HepG2 (cell line): ENCODE data around the gene PRKD2. TPM values are rescaled to one million over a fixed set of nuclear protein-coding genes. Genes with fewer than 3 reads are reported as not detected.

Source experiments
- ATAC-seq: fragments of 200-7000 bp; cut with Tn5 transposase; 3 replicates; pipeline ENCODE4 v1.9.1; 2020; ENCODE audit warnings: mild to moderate bottlenecking, moderate library complexity
- BruUV-seq: library from RNA; stranded (reverse); fragments of 400-500 nt; replicated peaks from 2 replicates; lab custom pipeline; 2021; lab: Mats Ljungman, UMichigan
- CTCF ChIA-PET: fragments of 300-600 bp; formaldehyde crosslinking; extraction: SDS; loops from one replicate; lab custom pipeline; 2021; ENCODE audit warnings: low total read pairs, inconsistent platforms, low intra/inter-chr PET ratio; lab: Yijun Ruan, JAX
- POLR2A ChIA-PET: fragments of 350-600 bp; sonication (Branson Sonifier 250); formaldehyde crosslinking; loops from one replicate; lab custom pipeline; 2020; ENCODE audit warnings: antibody characterized with exemption, inconsistent platforms; lab: Yijun Ruan, JAX
- DNase-seq: peaks from one replicate; pipeline ENCODE4 v3.0.0-alpha.2; 2015; ENCODE audit warnings: low spot score
- FAIRE-seq: peaks from 3 replicates; lab custom pipeline; 2011; peaks lifted over from hg19 to GRCh38; lab: Jason Lieb, UNC
- H2AFZ ChIP-seq: one replicate; pipeline ENCODE4 v1.6.1; 2011; ENCODE audit warnings: low read length, inconsistent platforms
- H3K27ac ChIP-seq: fragments of 300-600 bp; 3 replicates; pipeline ENCODE4 v1.8.0; 2011; ENCODE audit warnings: mixed run types, mild to moderate bottlenecking, mixed read lengths, low read length, inconsistent platforms; ENCODE audit not compliant: insufficient read depth; ENCODE audit errors: extremely low read length
- H3K27me3 ChIP-seq, 2 experiments: fragments of 200-600 bp in 1 of 2; 2 replicates in 1 of 2; 3 replicates in 1 of 2; pipeline versions ENCODE4 v1.6.0 to v1.8.0; 2011; ENCODE audit warnings: low read length in 2 of 2, mild to moderate bottlenecking in 2 of 2, moderate library complexity in 2 of 2, inconsistent platforms in 1 of 2; ENCODE audit not compliant: insufficient read depth in 2 of 2, control insufficient read depth in 1 of 2
- H3K36me3 ChIP-seq, 2 experiments: fragments of 200-600 bp in 1 of 2; replicated peaks in 1 of 2; 2 replicates in 1 of 2; 3 replicates in 1 of 2; pipeline versions ENCODE4 v1.5.1 to v1.8.0; 2011; ENCODE audit warnings: low read length in 2 of 2, inconsistent platforms in 1 of 2; ENCODE audit not compliant: insufficient read depth in 2 of 2, control insufficient read depth in 1 of 2
- H3K4me1 ChIP-seq: 2 replicates; pipeline ENCODE4 v1.5.1; 2012; ENCODE audit warnings: low read length, inconsistent platforms; ENCODE audit not compliant: insufficient read depth
- H3K4me2 ChIP-seq: 2 replicates; pipeline ENCODE4 v1.6.0; 2011; ENCODE audit warnings: low read depth, low read length, inconsistent platforms
- H3K4me3 ChIP-seq, 3 experiments: fragments of 200-600 bp in 1 of 3; sonication (generic), shearing (Covaris generic) in 1 of 3; replicated peaks in 1 of 3; 2 replicates each; pipeline ENCODE4 v1.5.1; 2011 to 2016; ENCODE audit warnings: low read length in 3 of 3, inconsistent platforms in 2 of 3, low read depth in 2 of 3, mild to moderate bottlenecking in 2 of 3, control low read depth in 1 of 3, mixed read lengths in 1 of 3; ENCODE audit not compliant: insufficient read depth in 1 of 3
- H3K79me2 ChIP-seq: one replicate; pipeline ENCODE4 v1.6.1; 2011; ENCODE audit warnings: low read length, inconsistent platforms; ENCODE audit not compliant: insufficient read depth
- H3K9ac ChIP-seq: 2 replicates; pipeline ENCODE4 v1.6.0; 2011; ENCODE audit warnings: mild to moderate bottlenecking, low read depth, low read length, inconsistent platforms; ENCODE audit not compliant: insufficient read depth
- H3K9me3 ChIP-seq: 2 replicates; pipeline ENCODE4 v1.5.1; 2012; ENCODE audit warnings: mild to moderate bottlenecking, low read length
- H4K20me1 ChIP-seq: 2 replicates; pipeline ENCODE4 v1.6.0; 2011; ENCODE audit warnings: inconsistent platforms, mild to moderate bottlenecking, low read length, moderate library complexity; ENCODE audit not compliant: insufficient read depth
- CBX5 ChIP-seq: sonication (generic); formaldehyde crosslinking; IDR thresholded peaks from 2 replicates; pipeline ENCODE4 v1.4.0; 2020; ENCODE audit warnings: missing genetic modification reagents, borderline replicate concordance
- FOXO1 ChIP-seq: sonication (generic); formaldehyde crosslinking; IDR thresholded peaks from 2 replicates; pipeline ENCODE4 v1.4.0; 2020; ENCODE audit warnings: missing genetic modification reagents
- FOXP1 ChIP-seq, 2 experiments: fragments of 450-650 bp in 1 of 2; IDR thresholded peaks; 2 replicates each; pipeline ENCODE4 v1.6.1; 2017 to 2018; ENCODE audit warnings: antibody characterized with exemption in 1 of 2
- GATAD2A ChIP-seq: IDR thresholded peaks from 2 replicates; pipeline ENCODE4 v1.6.1; 2016
- NCOA2 ChIP-seq: sonication (generic); formaldehyde crosslinking; IDR thresholded peaks from 2 replicates; pipeline ENCODE4 v1.8.0; 2022; ENCODE audit warnings: inconsistent platforms
- REPIN1 ChIP-seq: sonication (generic); formaldehyde crosslinking; IDR thresholded peaks from 2 replicates; pipeline ENCODE4 v1.8.0; 2022; ENCODE audit warnings: missing genetic modification reagents, low read depth, mild to moderate bottlenecking, borderline replicate concordance
- RFX3 ChIP-seq: IDR thresholded peaks from 2 replicates; pipeline ENCODE4 v1.6.1; 2016; ENCODE audit warnings: missing biosample characterization, missing genetic modification reagents
- SALL1 ChIP-seq: sonication (generic); formaldehyde crosslinking; IDR thresholded peaks from 2 replicates; pipeline ENCODE4 v1.8.0; 2022; ENCODE audit warnings: mild to moderate bottlenecking, missing genetic modification reagents
- SKI ChIP-seq: fragments of 450-650 bp; IDR thresholded peaks from one replicate; pipeline ENCODE4 v1.6.1; 2018; ENCODE audit warnings: mild to moderate bottlenecking; ENCODE audit not compliant: partially characterized antibody
- YEATS2 ChIP-seq: sonication (generic); formaldehyde crosslinking; IDR thresholded peaks from 2 replicates; pipeline ENCODE4 v1.4.0; 2020; ENCODE audit warnings: missing genetic modification reagents, borderline replicate concordance
- ZHX2 ChIP-seq, 2 experiments: sonication (generic) in 1 of 2; formaldehyde crosslinking in 1 of 2; IDR thresholded peaks; 2 replicates each; pipeline versions ENCODE4 v1.6.1 to v1.9.0; 2014 to 2022; ENCODE audit warnings: antibody characterized with exemption in 1 of 2, borderline replicate concordance in 1 of 2, inconsistent platforms in 1 of 2, low read depth in 1 of 2, missing genetic modification reagents in 1 of 2
- ZNF263 ChIP-seq: sonication (generic); formaldehyde crosslinking; IDR thresholded peaks from 2 replicates; pipeline ENCODE4 v1.4.0; 2020; ENCODE audit warnings: missing genetic modification reagents
- ZNF280B ChIP-seq: sonication (generic); formaldehyde crosslinking; IDR thresholded peaks from 2 replicates; pipeline ENCODE4 v1.5.0; 2020; ENCODE audit warnings: missing genetic modification reagents, mild to moderate bottlenecking, borderline replicate concordance
- ZNF343 ChIP-seq: sonication (generic); formaldehyde crosslinking; IDR thresholded peaks from 2 replicates; pipeline ENCODE4 v1.4.0; 2020; ENCODE audit warnings: mild to moderate bottlenecking, missing genetic modification reagents
- ZNF547 ChIP-seq: sonication (generic); formaldehyde crosslinking; IDR thresholded peaks from 2 replicates; pipeline ENCODE4 v1.5.1; 2020; ENCODE audit warnings: mild to moderate bottlenecking, missing genetic modification reagents
- ZNF792 ChIP-seq: IDR thresholded peaks from 2 replicates; pipeline ENCODE4 v1.6.1; 2016
- WGBS: methylation state at CpG from one replicate; pipeline ENCODE4 v1.1.6; 2017; ENCODE audit warnings: low lambda C conversion rate; 5-methylcytosine and 5-hydroxymethylcytosine counted together
- in situ Hi-C: cut with HindIII; loops from 2 replicates; pipeline ENCODE4 v1.10.0; 2017; ENCODE audit warnings: low pct_unique_long_range_greater_than_20kb; ENCODE audit not compliant: extremely low pct_ligation_motif_present
- intact Hi-C: fragments of 100-400 bp; cut with micrococcal nuclease; formaldehyde crosslinking; loops from one replicate; pipeline ENCODE4 v1.10.0; 2022; ENCODE audit not compliant: unreplicated experiment
- polyA plus RNA-seq, 8 experiments: library from polyadenylated mRNA; depleted of rRNA in 3 of 8; stranded (reverse) in 7 of 8; unstranded in 1 of 8; fragments of >200 nt; fragmentation: Illumina TruSeq in 4 of 8; extraction: Trizol in 4 of 8; gene quantifications; 2 replicates each; pipeline versions ENCODE4 v1.2.1 to v1.2.3, GENCODE V29; 2011 to 2016; ENCODE audit warnings: low read depth in 4 of 8, missing spikeins in 1 of 8, mixed read lengths in 1 of 8; ENCODE audit not compliant: insufficient read depth in 1 of 8
- total RNA-seq, 5 experiments: library from RNA; depleted of rRNA; stranded (reverse); fragments of >200 nt; fragmentation: Illumina TruSeq; extraction: Trizol; gene quantifications; 2 replicates each; pipeline ENCODE4 v1.2.3, GENCODE V29; 2016; ENCODE audit warnings: low read depth in 1 of 5

The PRKD2 gene
- total and polyA plus RNA-seq, 2 of the 13 experiments (the other 11 are each of a cell fraction or from before 2014, with no cell fraction given): 6.7 to 7.3 TPM

- H3K9ac ChIP-seq: peak overlapping the region; percentile 56; the same call in 1 of the 2 replicates
- no peaks in the 10 kb centered on the region for H4K20me1 ChIP-seq
- H3K4me3 ChIP-seq: peak overlapping the region in 1 of 3 experiments; percentile 25; a peak in 2 of 6 replicates
- no peaks in the 10 kb centered on the region for H3K27me3 ChIP-seq
- peak; percentile 79 for ATAC-seq
- FAIRE-seq: peak; percentile 78
- no peaks in the 10 kb centered on the region for H3K79me2 ChIP-seq
- H3K36me3 ChIP-seq: no peaks in the 10 kb centered on the region
- H3K4me1 ChIP-seq: peaks cover 68% of the 10 kb centered on the region
- intact Hi-C loops (no loop called here), in situ Hi-C loops (no loop called here)
- ChIA-PET CTCF (no interaction called here), POLR2A (interaction anchor here (0.5 to 1.6 kb wide), 11 partner anchors 11 to 164 kb away, joined by 3 to 14 read pairs (median 4); partner anchors contain the start of gene SLC1A5)
- H3K27ac ChIP-seq: peak overlapping the region; percentile 66
- WGBS: 0% methylated on average over 11 of the region's 11 CpGs
- no TSS peak for BruUV-seq
- peak overlapping the region; percentile 52 for H3K4me2 ChIP-seq
- H3K9me3 ChIP-seq: no peaks in the 10 kb centered on the region
- no peak overlapping the region for H2AFZ ChIP-seq
- peak; percentile 92 for DNase-seq
- TF ChIP-seq SKI (peak; percentile 37), SALL1 (CRISPR knock-in tag) (peak; percentile 86), FOXP1 (IDR thresholded peaks at IDR 0.05) (no peak), FOXP1 (CRISPR knock-in tag; IDR thresholded peaks at IDR 0.05) (no peak), FOXO1 (peak; percentile 41; the same call in 1 of the 2 replicates), ZNF792 (CRISPR knock-in tag) (0 out of 2 replicates have a peak, but pooled peaks have one; percentile 47), ZNF343 (CRISPR knock-in tag) (no peak), ZNF263 (CRISPR knock-in tag) (peak; percentile 54; the same call in 1 of the 2 replicates), REPIN1 (0 out of 2 replicates have a peak, but pooled peaks have one; percentile 25), ZNF280B (no peak), ZNF547 (CRISPR knock-in tag) (no peak), CBX5 (CRISPR knock-in tag) (peak; percentile 75; the same call in 1 of the 2 replicates), RFX3 (CRISPR knock-in tag) (peak; percentile 48; the same call in 1 of the 2 replicates), NCOA2 (CRISPR knock-in tag) (peak; percentile 70), YEATS2 (CRISPR knock-in tag) (peak; percentile 58; the same call in 1 of the 2 replicates), GATAD2A (CRISPR knock-in tag) (peak; percentile 93), ZHX2 (IDR thresholded peaks at IDR 0.05; ENCODE audit: low read depth) (0 out of 2 replicates have a peak, but pooled peaks have one; percentile 12), ZHX2 (CRISPR knock-in tag; IDR thresholded peaks at IDR 0.05; ENCODE audit: borderline replicate concordance) (no peak)
These were observed 47.9 kb upstream of the PRKD2 start for GRCh38 chr19:46764817-46765291.
